PFSK-1 (cell line): Measurements from ENCODE around the gene EDC3.

Experiments
- POLR2AphosphoS5 ChIP-seq: IDR thresholded peaks from 2 replicates; pipeline ENCODE4 v1.6.1; 2012; ENCODE audit warnings: low read depth, mild to moderate bottlenecking, control low read depth, low read length, moderate library complexity
- SIN3A ChIP-seq: IDR thresholded peaks from 2 replicates; pipeline ENCODE4 v1.6.1; 2012; ENCODE audit warnings: mild to moderate bottlenecking, low read length, moderate library complexity, borderline replicate concordance; ENCODE audit not compliant: insufficient read depth
- TF ChIP-seq, protein P1 (sequence below), 2 experiments: IDR thresholded peaks; 2 replicates each; pipeline versions ENCODE4 v1.6.1 to v1.8.0; 2011 to 2012; ENCODE audit warnings: low read depth in 2 of 2, low read length in 2 of 2, control low read depth in 1 of 2, inconsistent platforms in 1 of 2, mild to moderate bottlenecking in 1 of 2, moderate library complexity in 1 of 2; ENCODE audit not compliant: insufficient read depth in 1 of 2

- TF ChIP-seq SIN3A (no peak), POLR2AphosphoS5 (no peak)
- TF ChIP-seq, protein P1, sequence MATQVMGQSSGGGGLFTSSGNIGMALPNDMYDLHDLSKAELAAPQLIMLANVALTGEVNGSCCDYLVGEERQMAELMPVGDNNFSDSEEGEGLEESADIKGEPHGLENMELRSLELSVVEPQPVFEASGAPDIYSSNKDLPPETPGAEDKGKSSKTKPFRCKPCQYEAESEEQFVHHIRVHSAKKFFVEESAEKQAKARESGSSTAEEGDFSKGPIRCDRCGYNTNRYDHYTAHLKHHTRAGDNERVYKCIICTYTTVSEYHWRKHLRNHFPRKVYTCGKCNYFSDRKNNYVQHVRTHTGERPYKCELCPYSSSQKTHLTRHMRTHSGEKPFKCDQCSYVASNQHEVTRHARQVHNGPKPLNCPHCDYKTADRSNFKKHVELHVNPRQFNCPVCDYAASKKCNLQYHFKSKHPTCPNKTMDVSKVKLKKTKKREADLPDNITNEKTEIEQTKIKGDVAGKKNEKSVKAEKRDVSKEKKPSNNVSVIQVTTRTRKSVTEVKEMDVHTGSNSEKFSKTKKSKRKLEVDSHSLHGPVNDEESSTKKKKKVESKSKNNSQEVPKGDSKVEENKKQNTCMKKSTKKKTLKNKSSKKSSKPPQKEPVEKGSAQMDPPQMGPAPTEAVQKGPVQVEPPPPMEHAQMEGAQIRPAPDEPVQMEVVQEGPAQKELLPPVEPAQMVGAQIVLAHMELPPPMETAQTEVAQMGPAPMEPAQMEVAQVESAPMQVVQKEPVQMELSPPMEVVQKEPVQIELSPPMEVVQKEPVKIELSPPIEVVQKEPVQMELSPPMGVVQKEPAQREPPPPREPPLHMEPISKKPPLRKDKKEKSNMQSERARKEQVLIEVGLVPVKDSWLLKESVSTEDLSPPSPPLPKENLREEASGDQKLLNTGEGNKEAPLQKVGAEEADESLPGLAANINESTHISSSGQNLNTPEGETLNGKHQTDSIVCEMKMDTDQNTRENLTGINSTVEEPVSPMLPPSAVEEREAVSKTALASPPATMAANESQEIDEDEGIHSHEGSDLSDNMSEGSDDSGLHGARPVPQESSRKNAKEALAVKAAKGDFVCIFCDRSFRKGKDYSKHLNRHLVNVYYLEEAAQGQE (IDR thresholded peaks at IDR 0.05; ENCODE audit: insufficient read depth in 1 of 2, low read depth in 2 of 2, low read length in 2 of 2), result no peak
Measured at GRCh38 chr15:74610302-74610951, 85.4 kb downstream of the EDC3 start.
